Muscle of arm (tissue), 12 donors: ENCODE measurements around the gene CYB5A. TPM values are rescaled to one million over a fixed set of nuclear protein-coding genes. Genes with fewer than 3 reads are reported as not detected.
A peak's percentile ranks its signal among the peaks of the same experiment; 100 is the strongest.

ENCODE experiments used
- DNase-seq: peaks from one replicate; pipeline ENCODE4 v3.0.0-alpha.2; 2013
- polyA plus RNA-seq, 12 donors: library from polyadenylated mRNA; unstranded; fragments of 120-200 nt; gene quantifications; one replicate each; pipeline ENCODE4 v1.2.1, GENCODE V29; 2013; ENCODE audit not compliant: insufficient read length in 12 of 12

Gene CYB5A
- polyA plus RNA-seq, 12 donors, result 26.1 to 45.5 (median 32.1) TPM; not detected in 1

DNA sequence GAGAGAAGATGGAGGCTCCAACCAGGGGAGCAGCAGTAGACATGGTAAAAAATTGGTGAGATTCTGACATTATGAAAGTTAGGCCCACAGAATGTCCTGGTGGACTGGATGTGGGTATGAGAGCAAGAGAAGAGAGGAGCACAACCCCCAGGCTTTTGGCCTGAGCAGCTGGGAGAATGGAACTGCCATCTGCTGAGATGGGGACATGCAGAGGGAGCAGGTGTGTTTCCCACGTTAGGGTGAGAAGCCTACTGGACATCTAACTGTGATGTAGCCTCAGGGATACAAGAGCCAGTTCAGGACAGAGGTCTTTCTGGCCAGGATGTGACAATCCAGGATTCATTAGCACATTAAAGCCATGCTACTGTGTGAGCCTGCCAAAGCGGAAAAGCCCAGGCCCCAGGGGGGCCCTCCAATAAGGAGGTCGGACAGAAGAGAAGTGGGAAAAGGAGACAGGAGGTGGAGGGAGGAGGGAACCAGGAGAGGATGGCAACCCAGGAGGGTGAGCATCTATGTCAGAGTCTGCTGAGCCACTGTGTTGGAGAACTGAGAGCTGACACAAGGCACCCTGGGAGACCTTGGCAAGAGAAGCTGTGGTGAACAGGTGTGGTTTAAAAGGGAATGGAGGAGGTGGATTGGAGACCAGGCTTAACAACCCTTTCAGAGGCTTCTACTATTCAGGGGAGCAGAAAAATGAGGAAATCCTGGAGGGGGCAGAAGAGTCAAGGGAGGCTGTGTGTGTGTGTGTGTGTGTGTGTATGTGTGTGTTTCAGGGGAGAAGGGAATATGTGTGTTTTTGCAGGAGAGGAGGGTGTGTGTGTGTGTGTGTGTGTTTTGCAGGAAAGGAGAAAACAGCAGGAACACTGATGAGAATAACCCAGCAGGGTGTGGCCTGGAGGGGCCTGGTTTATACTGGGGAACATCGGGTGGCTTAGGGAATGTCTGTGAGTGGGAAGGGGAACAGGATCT lies 10.5 kb downstream of the CYB5A start:
- no peak for DNase-seq

DNA sequence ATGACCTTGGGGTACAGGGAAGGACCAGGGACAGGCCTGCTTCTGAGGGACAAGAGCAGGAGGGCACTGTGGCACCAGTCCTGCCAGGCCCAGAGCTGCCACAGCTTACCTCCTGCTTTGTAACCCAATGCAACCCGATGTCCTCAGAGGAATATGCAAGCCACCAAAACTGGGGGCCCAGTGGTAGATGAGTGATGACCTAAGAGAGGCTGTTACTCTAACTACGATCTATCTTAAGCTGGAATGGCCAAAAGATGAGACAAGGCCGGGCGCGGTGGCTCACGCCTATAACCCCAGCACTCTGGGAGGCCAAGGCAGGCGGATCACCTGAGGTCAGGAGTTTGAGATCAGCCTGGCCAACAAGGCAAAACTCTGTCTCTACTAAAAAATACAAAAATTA lies 12.8 kb downstream of the CYB5A start:
- DNase-seq, result no peak

DNA sequence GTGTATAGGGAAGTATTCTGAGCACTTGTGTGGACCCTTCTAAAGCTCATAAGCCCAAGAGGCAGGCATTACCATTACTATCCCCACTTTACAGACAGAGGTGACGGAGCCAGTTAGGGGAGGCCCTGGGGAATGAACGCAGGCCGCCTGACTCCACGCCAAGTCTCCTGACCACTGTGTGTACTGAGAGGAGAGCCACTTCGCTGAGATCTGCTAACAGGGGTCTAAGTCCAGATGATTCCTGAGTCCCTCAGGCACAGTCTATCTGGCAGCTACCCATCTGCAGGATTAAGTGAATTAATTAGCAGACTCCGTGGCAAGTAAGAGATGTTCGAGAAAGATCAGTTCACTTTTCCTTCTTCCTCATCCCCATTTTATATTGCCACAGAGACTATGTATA lies 13.7 kb downstream of the CYB5A start:
- no peak for DNase-seq

DNA sequence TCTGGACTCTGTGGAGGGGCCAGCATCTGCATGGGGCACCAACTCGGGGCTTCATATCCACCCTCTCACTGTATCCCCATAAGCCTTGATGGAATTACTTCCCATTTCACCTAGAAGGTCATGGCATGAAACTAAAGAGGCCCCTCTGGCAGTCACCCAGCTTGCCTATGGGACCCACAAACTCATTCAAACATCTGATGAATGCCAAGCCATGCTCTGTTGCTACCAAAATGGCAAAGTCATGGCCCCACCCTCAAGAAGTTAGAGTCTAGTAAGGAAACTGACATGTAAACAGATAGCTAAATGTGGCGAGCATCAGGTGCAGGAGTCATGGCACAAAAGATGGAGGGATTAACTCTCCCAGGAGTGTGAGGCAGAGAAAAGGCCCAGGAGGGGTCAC lies 14.5 kb downstream of the CYB5A start:
- no peak for DNase-seq

DNA sequence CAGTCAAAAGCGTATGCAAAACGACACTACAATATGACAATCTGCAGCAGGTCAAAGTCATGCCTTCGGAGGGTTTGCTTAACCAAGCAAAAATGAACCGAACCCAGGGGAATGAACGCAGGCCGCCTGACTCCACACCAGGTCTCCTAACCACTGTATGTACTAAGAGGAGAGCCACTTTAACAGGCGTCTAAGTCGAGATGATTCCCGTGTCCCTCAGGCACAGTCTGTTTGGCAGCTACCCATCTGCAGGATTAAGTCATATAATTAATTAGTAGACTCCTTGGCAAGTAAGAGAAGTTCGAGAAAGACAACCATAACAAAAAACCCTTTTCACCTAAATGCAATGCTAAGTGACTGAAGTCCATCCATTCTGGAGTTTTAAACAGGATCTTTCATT lies 15.2 kb downstream of the CYB5A start:
- no peak for DNase-seq

DNA sequence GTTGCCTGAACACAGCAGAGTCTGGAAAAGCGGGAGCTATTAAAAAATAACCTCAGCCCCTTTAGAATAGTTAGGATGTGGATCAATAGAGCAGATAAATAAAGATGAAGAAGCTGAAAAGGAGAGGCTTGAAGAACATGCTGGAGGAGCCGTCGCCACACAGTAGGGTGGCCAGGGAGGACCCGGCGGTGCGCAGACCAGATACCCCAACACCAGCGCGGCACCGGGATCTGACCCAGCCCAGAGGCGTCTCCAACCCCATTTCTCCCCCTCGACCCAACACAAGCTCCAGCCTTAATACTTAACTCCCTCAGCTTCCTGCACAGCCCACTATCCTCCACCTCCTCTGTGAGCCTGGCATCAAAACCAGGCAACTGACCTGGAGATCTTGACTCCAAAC lies 16.0 kb downstream of the CYB5A start:
- DNase-seq, result no peak

DNA sequence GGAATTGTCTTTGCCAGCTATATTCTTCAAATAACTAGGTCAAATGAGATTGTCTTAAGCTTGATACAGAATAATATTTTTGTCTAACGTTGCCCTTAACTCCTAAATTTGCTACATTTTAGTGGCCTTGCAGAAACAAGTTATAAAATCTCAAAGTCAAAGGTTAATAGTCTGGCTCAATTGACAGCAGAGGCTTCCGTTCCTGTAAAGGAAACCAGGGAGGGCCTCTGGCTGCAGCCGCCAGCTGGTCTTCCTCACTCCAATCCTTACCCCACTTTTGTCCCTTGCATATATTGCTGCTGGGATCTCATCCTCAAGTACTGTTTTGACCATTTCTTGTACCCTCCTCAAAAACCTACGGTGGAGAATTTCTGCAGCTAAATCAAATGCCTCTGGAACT lies 17.1 kb downstream of the CYB5A start:
- DNase-seq, result no peak

DNA sequence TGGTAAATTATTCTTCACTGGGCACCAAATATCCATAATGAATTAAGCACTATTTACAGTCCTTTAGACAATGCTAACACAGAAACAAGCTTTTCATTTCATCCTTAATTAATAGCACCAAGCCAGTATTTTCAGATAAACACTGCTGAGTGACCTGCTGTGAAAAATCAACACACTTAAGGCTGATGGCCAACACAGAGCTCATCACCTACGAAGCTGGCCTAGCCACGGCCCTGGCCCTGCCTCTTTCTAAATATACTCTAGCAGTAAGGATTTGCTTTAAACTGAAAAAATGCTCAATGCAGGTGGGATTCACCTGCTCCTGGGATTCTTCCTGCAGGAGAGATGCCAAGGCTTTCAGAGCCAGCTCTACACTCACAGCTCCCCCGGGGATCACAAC lies 18.4 kb downstream of the CYB5A start:
- no peak for DNase-seq

DNA sequence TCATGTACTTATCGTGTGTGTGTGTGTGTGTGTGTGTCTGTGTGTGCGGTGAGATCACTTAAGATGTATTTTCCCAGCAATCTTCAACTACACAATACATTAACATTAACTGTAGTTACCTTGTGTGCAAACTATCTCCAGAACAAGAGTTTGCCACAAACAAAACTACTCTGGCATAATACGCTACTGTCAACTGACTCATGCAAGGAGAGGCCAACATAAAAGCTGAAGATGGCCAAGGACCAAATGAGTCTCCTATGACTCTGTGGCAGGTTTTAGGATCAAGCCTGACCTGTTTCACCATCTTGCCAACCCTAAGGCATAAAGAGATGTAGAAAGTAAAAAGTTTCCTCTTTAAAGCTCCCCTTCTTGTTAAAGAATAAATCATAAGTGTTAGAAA lies 20.1 kb downstream of the CYB5A start:
- DNase-seq, result no peak

DNA sequence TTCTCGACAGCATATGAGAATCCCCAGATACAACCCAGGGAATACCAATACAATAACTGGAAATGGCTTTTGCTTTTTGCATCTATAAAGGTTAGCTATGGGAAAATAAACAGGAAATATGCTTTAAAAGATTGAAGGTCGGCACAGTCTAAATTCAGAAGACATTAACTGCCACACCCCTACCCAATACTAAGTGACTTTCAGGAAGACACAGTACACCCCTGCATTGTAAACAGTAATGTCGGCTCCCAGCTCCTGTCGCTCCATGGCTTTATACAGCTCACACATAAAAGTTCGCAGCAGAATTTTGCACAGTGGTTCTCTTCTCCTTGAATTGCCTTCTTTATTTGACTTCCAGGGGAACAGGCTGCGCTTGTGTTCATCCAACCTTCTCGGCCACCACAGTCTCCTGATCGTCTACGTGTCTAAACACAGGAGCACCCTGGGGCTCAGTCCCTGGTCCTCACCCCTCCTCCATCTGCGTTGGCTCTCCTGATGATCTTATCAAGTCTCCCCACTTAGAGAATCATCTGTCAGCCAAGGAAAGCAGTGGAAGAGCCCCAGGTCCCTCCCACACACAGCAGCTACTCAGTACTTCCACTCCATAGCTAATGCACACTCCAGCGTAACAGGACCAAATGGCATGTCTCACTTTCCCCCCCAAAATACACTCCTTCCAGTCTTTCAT lies 22.7 kb downstream of the CYB5A start:
- DNase-seq, result no peak

DNA sequence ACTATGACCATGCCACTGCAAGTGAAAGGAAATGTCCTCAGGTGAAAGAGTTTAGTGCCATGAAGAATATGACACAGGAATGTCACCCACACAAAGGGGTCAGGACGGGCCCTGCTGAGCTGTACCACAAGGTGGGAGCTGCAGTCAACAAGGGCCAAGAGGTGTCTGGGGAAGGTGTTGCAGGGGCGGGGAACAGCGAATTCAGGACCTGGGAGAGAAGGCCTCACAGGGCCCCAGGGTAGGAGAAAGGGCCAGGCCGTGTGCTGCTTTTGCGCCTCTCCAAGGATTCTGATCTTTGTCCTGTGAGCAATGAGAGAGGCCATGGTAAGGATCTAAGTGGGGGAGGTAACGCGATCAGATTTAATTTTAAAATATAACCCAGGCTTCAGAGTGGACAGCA lies 23.6 kb downstream of the CYB5A start:
- DNase-seq, result no peak

DNA sequence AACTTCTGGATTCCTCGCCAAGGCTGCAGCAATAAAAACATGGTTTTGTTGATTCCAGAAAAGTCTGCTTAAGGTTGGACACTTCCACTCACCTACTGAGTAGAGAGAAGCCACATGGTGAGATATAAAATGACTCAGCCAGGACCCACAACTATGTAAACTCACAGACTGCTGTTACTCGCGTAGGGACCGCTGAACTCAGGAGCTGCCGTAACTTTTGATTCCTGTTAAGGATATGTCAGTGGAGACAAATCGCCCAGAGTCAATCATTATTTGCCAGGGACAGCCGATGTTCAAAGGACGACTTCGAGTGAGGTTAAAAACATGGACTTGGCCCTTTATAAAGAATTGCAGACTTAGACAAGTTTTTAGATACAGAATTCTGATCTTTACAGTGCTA lies 25.6 kb downstream of the CYB5A start:
- no peak for DNase-seq

DNA sequence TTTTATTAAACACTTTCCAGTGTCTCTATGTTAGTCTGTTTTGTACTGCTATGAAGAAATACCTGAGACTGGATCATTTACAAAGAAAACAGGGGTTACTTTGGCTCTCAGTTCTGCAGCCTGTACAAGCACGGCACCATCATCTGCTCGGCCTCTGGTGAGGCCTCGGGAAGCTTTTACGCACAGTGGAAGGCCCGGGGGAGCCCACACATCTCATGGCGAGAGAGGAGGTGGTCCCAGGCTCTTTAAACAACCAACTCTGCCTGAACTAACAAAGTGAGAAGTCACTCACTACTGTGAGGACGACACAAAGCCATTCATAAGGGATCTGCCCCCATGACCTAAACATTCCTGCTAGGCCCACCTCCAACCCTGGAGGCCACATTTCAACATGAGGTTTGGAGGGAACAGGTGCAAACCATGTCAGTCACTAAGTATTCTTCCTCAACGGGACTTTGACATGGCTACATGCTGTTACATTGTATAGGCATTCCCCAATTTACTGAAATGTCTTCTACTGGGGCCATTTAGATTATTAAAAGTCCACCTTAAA lies 26.1 kb downstream of the CYB5A start:
- no peak for DNase-seq

DNA sequence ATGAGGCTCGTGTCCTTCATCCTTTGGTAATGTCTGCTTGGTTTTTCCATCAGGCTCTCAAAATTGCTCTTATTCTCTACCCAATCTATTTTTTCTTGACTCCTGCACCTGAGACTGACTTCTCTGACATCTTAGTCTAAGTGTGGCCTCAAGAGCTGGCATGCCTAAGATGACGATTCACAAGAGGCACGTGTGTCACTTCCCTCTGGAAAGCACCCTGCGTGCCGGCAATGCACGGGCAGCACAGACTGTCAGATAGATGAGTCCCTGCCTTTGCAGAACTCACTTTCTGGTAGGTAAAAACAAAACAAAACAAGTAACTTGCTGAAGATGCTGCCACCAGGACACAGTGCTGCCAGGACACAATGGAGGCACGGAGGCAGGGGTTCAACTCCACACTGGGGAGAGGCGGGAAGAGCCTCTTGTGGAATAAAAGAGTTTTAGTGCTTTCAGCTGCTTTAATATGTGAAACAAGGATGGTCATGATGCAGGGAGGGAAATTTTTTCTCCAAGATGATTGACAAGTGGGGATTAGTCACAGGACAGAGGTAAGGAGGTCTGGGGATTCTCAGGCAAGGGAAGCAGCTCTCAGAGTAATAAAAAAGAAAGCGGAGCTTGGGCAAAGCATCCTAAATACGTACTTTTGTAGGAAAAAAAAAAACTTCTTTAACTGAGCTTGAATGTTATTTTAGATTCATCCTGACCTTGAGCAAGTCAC lies 27.3 kb downstream of the CYB5A start:
- no peak for DNase-seq

DNA sequence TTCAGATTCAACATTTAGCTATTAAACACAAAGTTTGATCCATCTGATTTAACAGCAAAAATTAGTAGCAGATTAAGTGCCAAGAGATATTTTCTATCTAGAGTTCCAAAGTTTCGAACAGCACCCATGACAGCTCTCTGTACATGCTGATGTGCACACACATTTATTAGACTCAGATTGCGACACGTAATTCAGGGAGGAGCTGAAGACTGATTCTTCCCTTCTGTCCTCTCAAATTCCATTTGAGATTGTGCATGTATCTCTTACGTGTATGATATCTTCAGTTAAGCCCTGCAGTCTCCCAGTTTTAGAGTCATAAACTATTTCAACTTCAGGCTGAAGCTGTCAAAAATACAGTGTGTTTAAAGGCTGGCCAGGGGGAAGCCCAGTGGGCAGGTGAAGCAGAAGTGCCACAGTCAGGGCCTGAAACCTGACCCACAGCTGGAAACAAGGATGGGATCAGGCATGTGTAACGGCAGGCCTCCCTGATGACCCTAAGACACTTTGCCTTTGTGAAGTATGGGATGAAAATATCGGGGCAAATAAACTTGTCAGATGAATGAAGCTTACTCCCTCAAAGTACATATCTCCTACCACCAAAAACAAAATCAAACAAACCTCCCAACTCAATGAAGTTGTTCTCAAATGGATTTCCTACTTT lies 30.6 kb downstream of the CYB5A start:
- DNase-seq, result no peak

DNA sequence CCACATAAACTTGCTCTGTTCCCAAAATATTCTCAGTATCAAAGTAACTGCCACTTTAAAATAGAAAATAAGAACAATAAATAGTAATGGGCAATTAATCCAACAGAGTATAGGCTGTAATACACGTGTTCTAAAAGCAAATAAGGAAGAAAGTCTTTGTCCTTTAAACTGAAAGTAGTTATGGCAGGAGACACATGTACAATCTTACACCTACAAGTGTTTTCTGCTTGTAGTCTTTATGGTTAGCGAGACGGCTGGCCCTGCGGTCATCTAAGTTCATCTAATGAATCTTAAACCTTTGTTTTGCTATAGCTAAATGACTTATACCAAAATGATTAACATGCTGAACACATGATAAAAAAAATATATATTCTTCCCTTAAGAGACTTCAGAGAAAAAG lies 32.4 kb downstream of the CYB5A start:
- no peak for DNase-seq

DNA sequence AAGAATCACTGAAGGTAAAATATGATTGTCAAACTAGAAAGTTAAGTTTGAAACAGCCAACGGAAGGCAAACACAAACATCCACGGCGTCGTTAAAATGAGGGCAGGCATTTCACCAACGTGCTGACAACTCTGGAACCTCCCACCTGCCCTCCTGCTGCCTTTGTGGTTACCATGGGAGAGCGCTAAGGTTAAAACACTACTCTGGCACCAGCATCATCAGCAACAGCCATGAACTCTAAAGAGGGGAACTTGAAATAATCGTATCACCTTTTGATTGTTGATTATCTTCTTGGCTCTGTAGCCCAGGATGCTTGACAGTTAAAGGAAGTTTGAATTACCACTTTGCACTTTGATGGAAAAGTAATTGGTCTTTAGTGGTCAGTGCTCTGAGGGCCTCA lies 34.7 kb downstream of the CYB5A start:
- no peak for DNase-seq

DNA sequence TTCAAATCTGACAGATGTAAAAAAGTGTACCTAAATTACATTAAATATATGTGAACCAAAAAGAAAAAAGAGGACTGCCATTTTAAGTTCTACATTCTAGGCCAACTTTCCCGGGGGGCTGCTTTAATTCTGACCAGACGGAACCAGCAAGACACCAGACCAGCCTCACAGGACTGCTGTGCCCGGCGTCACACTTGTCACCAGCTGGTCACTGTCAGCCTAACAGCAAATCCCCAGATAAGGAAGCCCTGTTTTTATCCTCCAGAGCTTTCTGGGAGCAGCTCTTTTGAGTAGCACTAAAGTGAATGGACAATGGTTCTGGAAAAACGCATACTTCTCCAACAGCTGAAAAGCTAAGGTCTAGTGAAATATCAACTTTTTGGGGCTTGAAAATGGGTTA lies 35.6 kb downstream of the CYB5A start:
- DNase-seq, result no peak

DNA sequence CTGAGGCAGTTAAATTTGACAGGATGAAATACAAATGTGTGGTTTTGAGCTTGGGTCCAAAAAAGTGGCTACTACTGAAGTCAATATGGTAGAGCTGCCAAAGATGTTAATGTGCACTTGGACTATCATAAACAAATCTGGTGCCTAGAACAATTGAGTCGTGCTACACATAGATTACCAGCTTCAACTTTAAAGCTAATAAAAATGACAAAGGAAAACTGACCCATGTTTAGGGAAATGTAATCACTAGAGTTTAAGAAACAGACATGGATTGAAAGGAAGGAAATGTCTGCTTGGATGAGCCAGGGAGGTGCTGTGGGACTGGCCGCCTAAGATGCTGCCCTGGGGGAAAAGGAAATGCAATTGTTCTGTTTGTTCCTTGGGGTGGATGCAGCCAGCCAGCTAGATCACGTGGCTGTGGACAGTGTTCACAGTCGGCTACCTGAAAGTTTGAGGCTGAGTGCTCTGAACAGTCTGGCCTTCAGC lies 36.6 kb downstream of the CYB5A start:
- DNase-seq, result no peak

DNA sequence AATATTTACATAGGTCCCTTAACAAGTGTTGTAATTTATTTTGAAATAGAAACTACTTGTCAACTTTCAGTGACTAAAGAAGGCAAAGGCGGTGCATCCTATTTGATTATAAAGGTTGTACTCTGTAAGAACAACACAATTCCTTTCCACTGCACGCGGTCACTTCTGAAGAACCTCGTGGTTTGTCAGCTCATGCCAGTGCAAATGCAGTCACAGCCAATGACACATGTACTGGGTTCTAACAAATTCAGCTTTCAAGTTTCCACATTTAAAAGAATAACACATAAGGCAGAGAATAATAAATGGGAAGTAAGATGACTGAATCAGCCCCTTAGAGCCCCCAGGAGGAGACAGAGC lies 39.7 kb downstream of the CYB5A start:
- DNase-seq, result no peak

DNA sequence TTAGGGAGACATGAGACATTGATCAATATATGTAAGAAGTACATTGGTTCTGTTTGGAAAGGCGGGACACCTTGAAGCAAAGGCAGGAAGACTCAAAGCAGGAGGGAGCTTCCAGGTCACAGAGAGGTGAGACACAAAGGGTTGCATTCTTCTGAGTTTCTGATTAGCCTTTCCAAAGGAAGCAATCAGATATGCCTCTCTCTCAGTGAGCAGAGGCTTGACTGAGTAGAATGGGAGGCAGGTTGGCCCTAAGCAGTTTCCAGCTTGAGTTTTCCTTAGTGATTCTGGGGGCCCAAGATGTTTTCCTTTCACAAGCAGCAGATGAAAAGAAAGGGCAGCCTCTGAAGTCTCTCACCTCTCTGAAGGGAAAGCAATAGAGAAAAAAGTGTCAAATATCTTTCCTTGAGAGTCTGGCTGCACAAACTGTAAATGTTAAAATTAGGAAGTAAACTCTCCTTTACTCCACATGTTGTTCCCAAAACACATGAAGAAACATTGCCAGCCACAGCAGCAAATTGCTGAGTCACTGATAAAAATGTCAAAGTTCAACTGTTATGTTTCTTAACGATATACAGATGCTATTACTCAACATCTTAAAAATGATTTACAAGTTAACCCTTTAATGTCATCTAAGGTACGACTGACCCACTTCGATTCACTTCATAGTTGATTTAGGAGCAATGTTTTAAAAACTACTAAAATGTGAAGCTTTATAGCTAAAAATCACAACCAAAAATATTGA lies 40.3 kb downstream of the CYB5A start:
- DNase-seq, result peak; percentile 15
